AG09319 (cell line): ENCODE measurements around the gene SDHC.

Experiments
- DNase-seq: peaks from one replicate; pipeline ENCODE4 v3.0.0-alpha.2; 2010; ENCODE audit warnings: low read depth; ENCODE audit errors: extremely low read depth
- TF ChIP-seq, protein P1 (sequence below): IDR thresholded peaks from 2 replicates; pipeline ENCODE4 v1.5.1; 2011; ENCODE audit warnings: low read depth, mild to moderate bottlenecking, inconsistent platforms, low read length, moderate library complexity

The SDHC gene

DNA sequence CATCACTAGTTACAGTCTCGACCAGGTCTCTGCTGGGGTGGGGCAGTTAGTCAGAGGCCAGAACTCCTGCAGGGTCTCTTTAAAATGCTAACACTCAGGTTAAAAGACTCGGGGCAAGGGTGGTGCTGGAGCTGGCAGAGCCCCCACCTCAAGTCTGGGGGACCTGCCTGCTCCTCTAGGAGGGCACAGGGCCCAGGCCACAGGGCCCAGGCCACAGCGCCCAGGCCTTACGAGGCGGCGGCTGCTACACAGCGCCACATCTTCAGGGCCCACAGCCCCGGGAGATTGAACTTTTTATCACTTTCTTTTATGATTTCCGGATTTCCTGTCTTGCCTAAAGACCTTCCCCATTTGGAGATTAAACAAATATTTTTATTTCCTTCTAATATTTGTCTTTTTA, 14.8 kb upstream of the SDHC start:
- TF ChIP-seq, protein P1, sequence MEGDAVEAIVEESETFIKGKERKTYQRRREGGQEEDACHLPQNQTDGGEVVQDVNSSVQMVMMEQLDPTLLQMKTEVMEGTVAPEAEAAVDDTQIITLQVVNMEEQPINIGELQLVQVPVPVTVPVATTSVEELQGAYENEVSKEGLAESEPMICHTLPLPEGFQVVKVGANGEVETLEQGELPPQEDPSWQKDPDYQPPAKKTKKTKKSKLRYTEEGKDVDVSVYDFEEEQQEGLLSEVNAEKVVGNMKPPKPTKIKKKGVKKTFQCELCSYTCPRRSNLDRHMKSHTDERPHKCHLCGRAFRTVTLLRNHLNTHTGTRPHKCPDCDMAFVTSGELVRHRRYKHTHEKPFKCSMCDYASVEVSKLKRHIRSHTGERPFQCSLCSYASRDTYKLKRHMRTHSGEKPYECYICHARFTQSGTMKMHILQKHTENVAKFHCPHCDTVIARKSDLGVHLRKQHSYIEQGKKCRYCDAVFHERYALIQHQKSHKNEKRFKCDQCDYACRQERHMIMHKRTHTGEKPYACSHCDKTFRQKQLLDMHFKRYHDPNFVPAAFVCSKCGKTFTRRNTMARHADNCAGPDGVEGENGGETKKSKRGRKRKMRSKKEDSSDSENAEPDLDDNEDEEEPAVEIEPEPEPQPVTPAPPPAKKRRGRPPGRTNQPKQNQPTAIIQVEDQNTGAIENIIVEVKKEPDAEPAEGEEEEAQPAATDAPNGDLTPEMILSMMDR, result no peak
- DNase-seq, result no peak

DNA sequence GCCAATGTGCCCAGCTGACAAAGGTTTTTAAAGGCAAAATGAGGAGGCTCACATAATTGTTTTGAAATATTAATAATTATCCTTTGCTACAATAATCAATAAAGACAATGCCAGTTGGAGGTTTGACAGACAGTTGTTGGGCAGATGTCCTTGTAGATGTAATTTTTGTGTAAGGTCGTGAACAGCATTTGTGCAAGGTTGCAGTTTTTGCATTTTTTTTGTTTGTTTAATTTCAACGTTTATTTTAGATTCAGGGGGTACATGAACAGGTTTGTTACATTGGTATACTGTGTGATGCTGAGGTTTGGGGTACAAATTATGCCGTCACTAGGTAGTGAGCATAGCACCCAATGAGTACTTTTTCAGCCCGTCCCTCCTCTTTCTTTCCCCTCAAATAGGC, 13.7 kb upstream of the SDHC start:
- no peak for DNase-seq

DNA sequence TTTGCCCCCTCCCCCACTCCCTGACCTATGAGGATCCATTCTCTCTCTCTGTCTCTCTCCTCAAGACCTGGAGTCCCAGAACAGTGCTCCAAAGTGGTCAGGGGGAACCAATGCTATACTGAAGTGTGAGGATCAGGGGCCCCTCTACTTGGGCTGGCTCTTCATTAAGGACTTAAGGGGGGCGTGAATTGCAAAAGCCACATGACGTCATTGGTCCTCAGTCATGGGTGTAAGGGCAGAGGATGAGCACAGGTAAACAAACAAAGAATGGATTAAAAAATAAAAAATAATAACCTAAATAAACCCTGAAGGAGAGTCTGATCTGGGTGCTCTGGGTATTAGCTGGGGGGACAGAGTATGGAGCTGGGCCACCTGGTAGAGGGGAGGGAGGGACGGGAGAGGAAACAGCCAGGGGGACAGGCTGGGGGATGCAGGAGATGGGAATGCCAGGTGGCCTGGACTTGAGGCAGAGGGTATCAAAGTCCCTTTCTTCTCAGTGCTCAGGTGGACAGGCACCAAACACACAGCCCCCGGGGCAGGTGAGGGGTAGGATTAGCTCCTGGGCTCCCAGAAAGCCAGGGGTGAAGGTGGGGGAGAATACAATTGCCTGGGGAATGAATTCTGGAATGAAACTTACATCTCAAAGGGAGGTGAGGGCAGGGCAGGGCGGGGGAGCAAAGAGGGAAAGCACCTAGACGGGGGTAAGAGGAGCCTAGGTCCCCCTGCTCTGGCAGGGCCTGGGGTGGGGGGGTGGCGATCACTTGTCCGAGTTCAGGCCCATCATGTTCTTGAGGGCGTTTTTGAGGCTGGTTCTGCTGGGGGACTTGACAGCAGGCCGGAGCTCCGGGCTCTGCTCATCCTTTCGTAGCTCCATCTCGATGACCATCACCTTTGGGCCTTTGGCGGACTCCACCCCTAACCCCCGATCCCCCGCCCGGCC, 9.0 kb upstream of the SDHC start:
- DNase-seq, result no peak
- TF ChIP-seq, protein P1, result no peak

More for the DNA sequence above, 13.7 kb upstream of the SDHC start:
- TF ChIP-seq, protein P1, result no peak

DNA sequence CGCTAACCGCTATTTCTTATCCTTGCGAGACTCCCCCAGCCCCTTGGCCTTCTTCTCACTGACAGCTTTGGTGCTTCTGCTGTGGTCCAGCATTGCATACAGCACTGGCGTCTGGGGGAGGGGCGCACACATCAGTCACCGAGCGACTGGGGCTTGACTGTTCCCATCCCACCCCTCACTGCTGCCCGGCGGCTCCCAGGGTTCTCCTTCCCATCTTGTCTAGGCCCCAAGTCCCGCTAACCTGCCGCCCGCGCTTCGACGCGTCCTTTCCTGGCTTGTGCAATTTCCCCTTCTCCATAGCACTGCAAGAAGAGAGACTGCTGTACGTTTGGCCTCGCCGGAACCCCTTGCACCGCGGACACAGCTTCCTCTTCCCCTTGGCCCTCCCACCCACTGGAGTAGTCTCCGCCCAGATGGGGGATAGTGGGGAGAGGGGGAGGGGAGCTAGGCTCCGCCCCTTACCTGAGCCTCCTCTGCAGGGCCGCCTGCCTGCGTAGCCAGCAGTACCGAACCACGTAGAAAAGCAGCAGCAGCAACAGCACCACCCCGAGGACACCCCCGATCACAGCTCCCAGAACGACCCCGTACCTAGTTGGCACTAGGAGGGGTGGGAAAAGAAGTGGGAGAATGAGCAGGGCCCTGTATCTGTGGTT, 8.2 kb upstream of the SDHC start:
- TF ChIP-seq, protein P1, result peak; percentile 13
- no peak for DNase-seq

DNA sequence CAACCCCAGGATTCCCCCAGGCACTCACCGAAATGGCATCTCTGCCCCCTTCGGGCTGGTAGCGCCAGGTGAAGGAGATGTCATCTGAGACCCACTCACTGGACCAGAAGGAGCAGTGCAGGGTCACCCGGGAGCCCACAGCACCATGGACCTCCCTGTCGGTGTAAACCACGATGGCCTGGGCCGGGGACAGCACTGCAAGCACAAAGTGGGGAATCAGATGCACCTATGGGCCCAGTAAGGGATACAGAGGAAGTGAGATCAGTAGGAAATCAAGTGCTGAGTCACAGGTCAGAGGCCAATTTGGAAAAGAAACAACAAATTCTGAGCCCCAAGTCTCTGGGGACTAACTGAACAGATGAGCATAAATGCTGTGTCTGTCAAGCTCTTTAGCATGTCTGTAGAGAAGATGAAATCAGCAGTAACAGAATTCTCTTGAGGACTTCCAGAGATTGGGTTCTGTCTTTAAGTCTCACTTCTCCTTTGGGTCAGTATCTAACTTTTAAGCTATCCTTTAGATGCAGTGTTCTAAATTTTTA, 6.9 kb upstream of the SDHC start:
- TF ChIP-seq, protein P1, result no peak
- DNase-seq, result no peak

DNA sequence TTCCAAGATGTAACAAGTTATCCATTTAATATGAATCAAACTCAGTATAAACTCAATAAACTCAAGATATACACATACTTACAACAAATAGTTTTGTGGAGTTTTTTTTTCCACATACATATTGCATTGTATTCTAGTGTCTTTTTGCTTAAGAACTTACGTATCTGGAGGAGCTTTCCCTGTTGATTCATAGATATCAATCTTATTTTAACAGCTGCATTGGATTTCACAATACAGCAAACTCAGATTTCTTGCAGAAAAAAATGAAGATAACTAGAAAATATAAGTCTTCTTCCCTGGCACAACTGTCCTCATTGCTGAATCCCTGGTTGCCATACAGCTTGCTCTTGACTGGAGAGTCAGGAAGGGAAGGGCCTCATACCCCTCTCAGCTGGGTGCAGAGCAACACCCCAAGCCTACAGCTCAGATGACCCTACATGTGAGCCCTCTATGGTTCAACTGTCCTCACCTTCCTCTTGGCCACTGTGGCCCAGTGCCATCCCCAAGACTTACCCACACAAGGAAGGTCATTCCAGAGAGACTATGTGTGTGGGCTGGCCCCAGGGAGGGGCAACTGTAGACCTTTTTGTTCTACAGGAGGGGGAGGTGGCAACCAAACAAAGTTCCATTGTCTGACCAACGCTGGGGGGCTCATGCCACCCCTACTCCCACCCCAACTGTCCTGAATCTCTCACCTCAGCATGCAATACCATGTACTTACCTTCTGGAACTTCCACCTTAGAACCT, 6.1 kb upstream of the SDHC start:
- no peak for DNase-seq
- TF ChIP-seq, protein P1, result no peak
